GM18867 (cell line): Measurements from ENCODE around the gene EBPL.
"Not testable (repeated sequence)": the region's sequence is repeated elsewhere in the genome, so short reads cannot be mapped to it uniquely, and the experiment has no call there.

Experiments used
- ATAC-seq: cut with Tn5 transposase; IDR thresholded peaks from one replicate; pipeline ENCODE4 v1.9.1; 2021; ENCODE audit warnings: mild to moderate bottlenecking, moderate library complexity; ENCODE audit not compliant: unreplicated experiment

The EBPL gene

DNA sequence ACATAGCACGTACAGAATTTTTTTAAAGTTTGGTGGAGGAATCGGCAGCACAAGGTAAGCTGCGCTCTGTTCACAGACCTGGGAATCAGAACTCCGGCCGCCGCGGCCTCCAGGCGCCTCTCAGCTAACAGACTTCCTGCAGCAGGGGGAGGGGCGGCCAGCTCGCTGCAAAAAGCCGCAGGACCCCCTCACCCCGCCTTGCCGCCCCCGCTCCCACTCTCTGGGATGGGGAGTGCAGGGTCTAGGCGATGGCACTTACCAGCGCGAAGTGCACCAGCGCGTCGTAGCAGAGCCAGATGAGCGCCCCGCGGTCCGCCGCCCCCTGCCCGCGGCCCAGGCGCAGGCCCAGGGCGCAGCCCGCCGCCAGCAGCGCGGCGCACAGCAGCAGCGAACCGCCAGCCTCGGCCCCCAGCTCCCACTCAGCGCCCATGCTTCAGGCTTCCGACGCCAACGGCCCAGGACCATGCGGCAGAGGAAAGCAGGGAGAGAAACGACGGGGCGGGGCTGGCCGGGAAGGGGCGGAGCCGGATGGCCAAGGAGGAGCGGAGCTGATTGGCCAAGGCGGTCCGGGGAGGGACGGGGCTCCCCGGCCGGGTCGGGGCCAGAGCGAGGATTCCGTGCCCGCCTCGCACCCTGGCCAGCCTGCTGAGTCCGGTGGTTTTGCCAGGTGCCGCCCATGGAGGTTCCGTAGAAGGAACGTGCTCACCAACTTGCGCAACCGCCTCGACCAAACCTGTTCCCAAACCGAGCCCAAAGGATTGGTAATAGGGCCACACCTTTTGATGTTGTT lies at the start of gene EBPL:
Gene EBPL, minus strand, starts transcription at position 492 of the 790 bp plus-strand sequence. Its CDS starts 62 bp downstream, at position 430.
- peak; percentile 97 for ATAC-seq

DNA sequence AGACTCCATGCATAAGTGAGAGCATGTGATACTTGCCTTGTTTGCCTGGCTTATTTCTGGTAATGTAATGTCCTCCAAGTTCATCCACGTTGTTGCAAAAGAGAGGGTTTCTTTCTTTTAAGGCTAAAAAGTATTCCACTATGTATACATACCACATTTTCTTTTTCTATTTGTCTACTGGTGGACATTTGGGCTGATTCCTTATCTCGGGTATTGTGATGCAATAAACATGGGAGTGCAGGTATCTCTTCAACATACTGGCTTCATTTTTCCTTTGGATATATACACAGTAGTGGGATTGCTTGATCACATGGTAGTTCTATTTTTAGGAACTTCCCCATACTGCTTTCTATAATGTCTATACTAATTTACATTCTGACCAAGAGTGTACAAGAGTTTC lies 49.6 kb upstream of the EBPL start:
- ATAC-seq: no peak

DNA sequence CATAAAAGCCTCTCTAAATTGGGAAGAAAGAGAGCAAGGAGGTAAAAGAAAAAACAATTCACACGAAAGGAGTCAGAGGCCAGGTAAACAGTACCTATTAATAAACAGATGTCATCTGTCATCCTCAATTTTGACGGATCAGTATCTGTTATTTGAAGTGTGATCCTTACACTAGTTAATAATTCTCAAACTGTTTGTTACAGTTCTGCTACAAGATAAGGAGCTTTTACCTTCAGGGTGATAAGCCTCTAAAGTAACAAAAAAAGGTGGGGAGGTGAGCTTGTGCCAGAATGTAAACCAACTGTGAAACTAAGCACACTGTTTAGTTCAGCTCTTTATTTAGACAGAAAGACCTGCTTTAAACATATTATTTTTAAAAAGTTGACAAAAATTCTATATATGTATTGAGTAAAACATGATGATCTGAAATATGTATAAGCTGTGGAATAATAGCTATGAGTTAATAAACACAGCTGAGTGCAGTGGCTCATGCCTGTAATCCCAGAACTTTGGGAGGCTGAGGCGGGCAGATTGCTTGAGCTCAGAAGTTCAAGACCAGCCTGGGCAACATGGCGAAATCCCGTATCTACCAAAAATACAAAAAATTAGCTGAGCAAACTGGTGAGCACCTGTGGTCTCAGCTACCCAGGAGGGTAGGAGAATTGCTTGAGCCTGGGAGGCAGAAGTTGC lies 48.4 kb upstream of the EBPL start:
- ATAC-seq: no peak

DNA sequence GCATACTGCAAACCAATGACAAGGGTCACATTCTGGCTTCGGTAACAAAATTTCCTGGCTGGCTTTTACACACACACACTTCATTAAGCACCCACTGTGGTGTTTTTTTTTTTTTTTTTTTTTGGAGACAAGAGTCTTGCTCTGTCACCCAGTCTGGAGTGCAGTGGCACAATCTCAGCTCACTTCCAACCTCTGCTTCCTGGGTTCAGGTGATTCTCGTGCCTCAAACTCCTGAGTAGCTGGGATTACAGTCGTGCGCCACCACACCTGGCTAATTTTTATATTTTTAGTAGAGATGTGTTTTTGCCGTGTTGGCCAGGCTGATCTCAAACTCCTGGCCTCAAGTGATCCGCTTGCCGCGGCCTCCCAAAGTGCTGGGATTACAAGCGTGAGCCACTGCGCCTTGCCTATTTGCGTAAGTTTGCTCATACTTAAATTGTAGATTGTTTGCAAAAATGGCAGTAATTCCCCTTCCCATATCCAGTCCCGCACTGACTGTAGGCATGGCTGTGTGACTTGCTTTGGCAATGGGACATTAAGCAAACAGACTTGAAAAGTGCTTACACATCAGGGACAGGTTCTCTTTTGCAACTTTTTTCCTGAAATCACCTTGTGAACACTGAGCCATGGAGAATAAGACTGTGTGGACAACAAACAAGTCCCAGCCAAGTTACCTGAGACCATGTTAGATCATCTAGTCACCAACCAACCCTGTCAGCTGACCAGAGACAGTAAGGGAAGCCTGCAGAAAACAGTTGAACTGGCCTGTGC lies 42.1 kb upstream of the EBPL start:
- no peak for ATAC-seq

DNA sequence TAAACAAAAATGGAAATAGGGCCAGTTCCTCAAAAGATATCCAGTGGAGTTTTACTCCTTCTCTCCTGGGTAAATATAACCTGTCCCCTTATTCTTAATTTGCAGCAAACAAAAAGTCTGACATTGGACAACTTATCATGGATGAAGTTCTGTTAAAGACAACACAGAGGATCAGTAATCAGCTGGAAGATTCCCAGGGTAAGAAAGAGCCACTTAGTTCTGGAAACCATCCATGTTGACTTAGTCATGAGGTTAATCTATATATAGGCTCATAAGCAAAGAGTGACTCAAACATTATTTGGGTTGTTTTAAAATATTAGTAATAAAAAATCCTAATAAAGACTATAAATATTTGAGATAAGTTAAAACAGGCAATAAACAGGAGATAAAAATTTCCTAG lies 40.5 kb upstream of the EBPL start:
- ATAC-seq: no peak

DNA sequence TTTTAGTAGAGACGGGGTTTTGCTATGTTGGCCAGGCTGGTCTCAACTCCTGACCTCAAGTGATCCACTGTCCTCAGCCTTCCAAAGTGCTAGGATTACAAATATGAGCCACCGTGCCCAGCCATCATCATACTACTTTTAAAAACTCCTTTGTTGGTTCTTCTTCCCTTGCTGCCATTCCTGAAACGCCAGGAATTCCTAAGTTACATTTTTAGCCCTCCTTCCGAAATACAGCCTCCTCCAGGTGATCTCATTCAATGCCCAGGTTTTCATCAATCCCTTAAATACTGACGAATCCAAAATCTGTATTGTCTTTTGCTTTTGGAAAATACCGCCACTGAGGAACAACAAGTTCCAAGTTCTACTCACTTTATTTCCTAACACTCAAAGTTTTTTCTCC lies 25.3 kb upstream of the EBPL start:
- no peak for ATAC-seq

DNA sequence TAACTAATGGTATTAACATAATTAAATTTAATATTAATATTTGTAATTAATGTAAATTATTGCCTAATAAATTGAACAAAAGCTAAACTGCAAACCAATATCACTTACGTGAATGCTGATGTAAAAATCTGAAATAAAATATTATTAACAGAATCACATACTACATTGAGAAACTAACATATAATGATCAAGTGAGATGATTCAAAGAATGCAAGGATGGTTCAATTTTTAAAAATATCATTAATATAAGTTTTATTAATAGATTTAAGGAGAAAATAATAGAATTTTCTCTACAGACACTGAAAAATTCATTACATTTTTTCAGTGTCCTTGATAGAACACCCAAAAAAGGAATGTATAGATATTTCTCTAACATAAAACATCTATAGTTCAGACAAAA lies 23.5 kb upstream of the EBPL start:
- ATAC-seq: no peak

DNA sequence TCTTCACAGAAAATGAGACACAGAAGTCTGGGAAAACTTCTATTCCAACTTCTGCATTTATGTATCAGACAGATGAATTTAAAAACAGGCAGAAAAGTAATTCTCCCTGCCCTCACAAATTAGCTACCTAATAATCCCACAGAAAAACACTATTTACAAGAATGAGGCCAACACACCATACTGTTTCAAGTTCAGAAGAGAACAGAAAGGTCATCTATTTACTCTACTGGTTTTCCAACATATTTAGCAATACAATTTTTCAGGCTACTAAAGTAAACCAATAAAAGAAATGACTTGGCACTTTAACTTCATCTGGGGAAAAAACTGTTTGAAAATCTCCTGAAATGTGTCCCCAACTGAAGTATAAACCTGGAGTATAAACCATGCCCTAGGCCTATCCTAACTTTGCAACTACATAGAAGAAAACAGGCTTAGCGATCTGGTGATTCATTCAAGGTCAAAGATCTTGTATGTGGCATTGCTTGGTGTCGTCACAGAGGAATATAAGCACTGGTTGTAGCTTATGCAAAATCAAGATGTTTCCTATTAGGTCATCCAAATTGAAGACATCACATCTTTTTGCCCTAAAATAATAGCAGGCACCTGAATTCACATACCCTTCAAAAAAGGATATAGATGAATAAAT lies 20.1 kb upstream of the EBPL start:
- no peak for ATAC-seq

DNA sequence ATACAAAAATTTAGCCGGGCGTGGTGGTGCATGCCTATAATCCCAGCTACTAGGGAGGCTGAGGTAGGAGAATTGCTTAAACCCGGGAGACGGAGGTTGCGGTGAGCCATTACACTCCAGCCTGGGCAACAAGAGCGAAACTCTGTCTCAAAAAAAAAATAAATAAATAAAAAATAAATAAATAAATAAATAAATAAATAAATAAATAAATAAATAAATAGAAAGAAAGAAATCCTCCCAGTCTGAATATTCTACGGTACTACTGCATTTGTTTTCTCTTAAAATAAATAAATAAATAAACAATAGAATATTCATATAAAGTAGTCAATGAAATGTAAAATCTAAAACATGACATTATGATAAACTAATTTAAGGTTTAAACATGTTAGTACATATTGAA lies 13.0 kb upstream of the EBPL start:
- not testable (repeated sequence) for ATAC-seq

DNA sequence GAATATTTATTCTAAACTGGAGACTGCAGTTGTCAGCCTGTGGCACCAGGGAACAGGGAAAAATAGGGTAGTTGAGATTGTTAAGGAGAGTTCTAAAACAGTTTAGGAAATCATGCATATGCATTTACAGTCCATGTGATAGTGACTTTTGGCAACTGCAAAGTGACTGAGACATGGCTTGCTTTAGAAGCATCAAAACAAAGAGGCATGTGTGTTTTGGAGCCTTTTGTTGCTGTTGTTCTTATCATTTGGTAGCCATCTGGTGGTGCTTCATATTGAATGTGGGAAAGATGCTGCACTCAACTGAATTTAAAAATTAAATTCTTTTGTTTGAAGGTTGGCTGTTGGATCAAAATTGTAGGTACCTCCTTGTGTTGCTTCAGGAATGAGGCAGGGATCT lies 10.2 kb upstream of the EBPL start:
- ATAC-seq: no peak

DNA sequence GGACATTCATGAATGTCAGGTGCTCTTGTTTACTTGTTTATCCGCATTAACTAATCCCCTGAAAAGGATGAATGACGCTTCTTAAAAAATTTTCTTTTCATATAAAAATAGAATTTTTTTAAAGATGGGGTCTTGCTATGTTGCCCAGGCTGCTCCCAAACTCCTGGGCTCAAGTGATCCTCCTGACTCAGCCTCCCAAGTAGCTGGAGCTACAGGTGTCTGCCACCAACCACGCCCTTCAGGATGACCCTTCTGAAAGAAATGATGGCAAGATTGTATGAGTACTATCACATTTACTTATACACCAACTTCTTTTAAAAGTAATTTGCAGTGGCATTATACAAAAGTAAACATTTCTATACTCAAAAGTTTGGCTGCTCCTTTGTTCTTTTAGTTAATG lies 6.2 kb upstream of the EBPL start:
- no peak for ATAC-seq

DNA sequence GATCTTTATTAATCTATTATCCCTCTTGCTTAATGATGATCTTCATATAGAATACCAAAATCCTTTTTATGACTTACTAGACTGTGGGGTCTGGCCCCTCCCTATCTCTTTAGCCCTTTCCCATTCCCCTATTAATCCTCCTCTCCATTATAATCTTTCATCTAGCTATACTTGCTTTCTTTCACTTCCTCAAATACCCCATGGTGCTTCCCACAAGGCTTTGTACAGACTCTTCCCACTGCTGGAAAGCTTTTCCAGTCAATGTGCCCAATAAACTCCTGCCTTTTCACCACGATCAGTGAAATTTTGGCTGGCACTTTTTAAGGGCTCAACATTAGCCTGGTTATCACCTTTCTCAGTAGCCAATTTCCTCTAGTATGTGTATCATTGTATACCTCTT lies 3.2 kb upstream of the EBPL start:
- ATAC-seq: no peak

DNA sequence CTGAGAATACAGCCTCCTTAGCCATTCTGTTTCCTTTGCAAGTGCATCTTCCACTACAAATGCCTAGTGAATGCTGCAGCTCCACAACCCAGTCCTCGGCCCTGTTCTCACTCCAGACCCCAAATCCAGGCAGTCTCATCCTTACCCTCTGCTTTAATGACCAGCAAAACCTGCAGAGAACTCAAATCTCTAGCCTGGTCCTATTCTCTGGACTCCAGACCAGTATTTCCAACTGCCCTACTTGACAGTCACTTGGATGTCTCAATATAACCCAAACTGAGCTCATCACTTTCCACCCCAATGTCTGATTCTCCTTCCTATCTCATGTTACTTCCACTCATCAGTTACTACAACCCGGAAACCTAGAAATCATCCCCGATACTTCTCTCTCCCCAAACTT lies 2.6 kb upstream of the EBPL start:
- no peak for ATAC-seq

DNA sequence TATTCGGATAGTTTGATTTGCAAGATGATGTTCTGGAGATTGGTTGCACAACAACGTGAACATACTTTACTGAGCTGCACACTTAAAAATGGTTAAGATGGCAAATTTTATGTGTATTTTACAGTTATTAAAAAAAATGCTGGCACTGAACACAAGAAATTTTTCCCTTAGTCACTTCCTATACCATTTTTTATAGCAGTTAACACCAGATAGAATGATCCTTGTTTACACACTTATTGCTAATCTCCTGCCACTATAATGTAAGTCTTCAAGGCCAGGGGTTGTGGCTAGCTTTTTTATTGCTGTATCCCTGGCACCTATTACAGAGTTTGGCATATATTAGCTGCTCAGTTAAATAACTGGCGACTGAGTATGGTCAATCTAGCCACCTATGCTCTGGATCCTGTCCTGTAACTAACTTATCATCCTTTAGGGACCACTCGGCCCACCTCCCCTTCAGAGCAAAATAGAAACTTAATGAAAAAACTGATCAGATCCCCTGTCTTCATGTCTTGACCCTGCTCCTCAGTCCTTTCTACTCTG lies 2.0 kb upstream of the EBPL start:
- no peak for ATAC-seq

DNA sequence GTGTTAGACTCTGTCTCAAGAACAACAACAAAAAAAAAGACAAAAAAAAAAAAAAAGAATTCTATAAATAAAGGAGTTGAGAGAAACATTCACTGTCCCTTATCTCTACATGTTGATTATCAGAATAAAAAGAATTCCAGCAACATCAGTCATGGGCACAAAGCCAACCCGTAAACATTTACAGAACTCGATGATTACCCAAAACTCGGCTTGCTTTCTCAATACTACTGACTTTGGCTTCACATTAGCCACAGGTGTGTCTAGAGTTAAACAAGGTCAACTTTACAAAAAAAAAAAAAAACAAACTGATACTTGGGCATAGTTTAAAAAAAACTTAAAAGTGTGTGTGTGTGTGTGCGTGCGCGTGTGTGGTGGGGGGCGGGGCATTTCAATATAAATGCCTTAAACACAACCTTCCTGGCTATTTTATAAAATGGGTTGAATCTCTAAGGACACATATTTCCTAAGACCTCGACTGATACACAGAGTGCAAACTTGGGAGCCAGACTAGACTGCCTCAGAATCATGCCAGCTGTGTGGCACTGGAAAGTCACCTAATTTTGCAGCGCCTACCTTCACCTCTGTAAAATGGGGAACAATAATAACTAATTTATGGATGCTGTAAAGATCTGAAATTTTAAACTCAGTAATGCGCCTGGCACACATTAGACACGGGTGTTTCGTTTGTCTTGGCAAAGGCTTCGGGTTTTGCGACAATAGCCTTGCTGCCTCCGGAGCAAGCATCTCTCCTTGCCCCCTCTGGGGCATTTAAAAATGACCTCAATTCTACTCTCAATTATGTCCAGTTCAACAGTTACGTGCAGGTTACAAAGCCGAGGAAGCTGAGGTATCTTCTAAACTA lies 922 bp downstream of the EBPL start:
- ATAC-seq: peak; percentile 17

DNA sequence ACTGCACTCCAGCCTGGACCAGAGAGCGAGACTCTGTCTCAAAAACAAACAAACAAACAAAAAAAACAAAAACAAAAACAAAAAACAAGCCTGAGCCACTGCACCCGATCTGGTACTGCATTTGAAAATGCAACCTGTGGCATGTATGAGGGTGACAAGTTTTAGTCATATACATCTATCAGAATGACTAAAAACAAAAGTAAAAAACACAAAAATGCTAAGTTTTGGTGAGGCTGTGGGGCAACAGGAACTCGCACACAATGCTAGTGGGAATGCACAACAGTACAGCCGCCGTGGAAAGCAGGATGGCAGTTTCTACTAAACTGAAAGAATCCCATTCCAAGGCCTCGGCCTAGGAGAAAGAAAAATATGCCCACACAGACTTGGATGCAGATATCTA lies 7.8 kb downstream of the EBPL start:
- ATAC-seq: peak; percentile 88

DNA sequence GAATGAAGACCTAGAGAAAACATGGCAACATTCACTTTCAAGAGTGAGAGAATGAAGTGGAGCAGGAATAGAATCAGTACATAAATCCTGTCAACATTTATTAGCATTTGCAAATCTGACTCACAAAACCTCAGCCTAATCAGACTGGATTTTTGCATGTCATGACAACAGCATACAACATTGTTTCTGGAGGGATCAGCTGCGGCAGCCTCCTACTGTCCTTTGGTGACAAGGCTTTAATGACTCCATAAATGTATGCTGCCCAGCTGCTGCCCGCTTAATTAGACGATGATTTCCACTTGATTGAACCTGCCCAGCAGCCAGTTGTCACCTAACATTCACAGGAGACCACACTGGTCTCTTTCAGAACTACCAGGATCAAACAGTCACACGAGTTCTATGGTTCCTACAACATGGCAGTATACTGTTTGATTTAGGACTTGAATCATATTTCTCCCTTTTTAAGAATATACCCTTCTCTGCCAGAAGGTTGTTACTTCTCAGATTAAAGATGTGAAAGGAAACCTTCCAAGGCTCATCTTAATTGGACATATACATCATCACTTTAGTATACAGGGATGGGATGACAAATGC lies 9.3 kb downstream of the EBPL start:
- no peak for ATAC-seq

DNA sequence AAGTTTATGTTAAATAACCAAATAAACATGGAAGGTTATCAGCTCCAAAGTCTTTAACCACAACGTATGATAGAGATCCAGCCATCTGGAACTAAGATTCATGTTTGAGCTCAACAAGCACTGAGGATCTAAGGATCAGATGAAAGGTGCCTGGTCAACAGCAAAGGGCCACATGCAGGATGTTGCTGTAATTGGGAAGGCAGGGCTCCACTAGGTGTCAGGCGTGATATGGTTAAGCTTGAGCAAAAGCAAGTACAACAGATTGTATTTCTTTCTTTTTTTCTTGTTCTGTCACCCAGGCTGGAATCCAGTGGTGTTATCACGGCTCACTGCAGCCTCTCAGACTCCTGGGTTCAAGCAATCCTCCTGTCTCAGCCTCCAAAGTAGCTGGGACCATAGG lies 12.0 kb downstream of the EBPL start:
- no peak for ATAC-seq

DNA sequence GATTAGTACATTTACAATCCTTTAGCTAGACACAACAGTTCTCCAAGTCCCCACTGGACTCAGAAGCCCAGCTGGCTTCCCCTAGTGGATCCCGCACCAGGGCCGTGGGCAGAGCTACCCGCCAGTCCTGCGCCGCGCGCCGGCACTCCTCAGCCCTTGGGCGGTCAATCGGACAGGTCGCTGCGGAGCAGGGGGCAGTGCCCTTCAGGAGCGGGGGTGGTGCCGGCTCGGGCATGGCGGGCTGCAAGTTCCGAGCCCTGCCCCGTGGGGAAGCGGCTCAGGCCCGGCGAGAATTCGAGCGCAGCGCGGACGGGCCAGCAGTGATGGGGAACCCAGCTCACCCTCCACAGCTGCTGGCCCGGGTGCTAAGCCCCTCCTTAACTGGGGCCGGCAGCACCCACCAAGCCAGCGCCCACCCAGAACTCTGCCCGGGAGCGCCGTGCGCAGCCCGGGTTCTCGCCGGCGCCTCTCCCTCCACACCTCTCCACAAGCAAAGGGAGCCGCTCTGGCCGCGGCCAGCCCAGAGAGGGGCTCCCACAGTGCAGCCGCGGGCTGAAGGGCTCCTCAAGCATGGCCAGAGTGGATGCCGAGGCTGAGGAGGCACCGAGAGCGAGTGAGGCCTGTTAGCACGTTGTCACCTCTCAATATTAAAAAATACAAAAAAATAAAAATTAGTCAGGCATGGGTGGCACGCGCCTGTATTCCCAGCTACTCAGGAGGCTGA lies 12.9 kb downstream of the EBPL start:
- ATAC-seq: no peak
